Vagina (tissue), 2 donors: Measurements from ENCODE around the gene LACTBL1. TPM values are rescaled to one million over a fixed set of nuclear protein-coding genes. Genes with fewer than 3 reads are reported as not detected.

ENCODE experiments used
- DNase-seq, 2 donors: peaks; one replicate each; pipeline ENCODE4 v3.0.0-alpha.2; 2017; ENCODE audit errors: extremely low spot score in 2 of 2
- H3K27ac ChIP-seq: fragments of 200-600 bp; sonication (generic); one replicate; pipeline ENCODE4 v1.5.1; 2019
- H3K27me3 ChIP-seq: fragments of 200-600 bp; sonication (generic); one replicate; pipeline ENCODE4 v1.5.1; 2019
- H3K36me3 ChIP-seq, 2 donors: fragments of 200-600 bp; sonication (generic); one replicate each; pipeline ENCODE4 v1.5.1; 2017 to 2019
- H3K4me1 ChIP-seq: fragments of 200-600 bp; sonication (generic); one replicate; pipeline ENCODE4 v1.5.1; 2019
- H3K4me3 ChIP-seq, 2 donors: fragments of 200-600 bp; sonication (generic); 1 replicate in 1 of 2; 2 replicates in 1 of 2; pipeline ENCODE4 v1.5.1; 2016 to 2019
- H3K9me3 ChIP-seq: fragments of 200-600 bp; sonication (generic); one replicate; pipeline ENCODE4 v1.5.1; 2019
- CTCF ChIP-seq, 3 experiments: fragments of 450-650 bp in 2 of 3; fragments of 200-600 bp in 1 of 3; sonication (generic) in 1 of 3; IDR thresholded peaks; one replicate each; pipeline ENCODE4 v1.5.1; 2017 to 2019; ENCODE audit warnings: antibody characterized with exemption in 3 of 3, mild to moderate bottlenecking in 2 of 3, moderate library complexity in 2 of 3
- POLR2A ChIP-seq, 2 donors: fragments of 450-650 bp; IDR thresholded peaks; one replicate each; pipeline ENCODE4 v1.6.1; 2017; ENCODE audit warnings: antibody characterized with exemption in 2 of 2, mild to moderate bottlenecking in 2 of 2, moderate library complexity in 2 of 2
- POLR2AphosphoS5 ChIP-seq, 2 donors: sonication (generic); formaldehyde crosslinking; IDR thresholded peaks; one replicate each; pipeline ENCODE4 v1.9.0; 2017; ENCODE audit warnings: antibody characterized with exemption in 2 of 2, mild to moderate bottlenecking in 2 of 2, low read depth in 1 of 2; ENCODE audit not compliant: insufficient read depth in 1 of 2
- intact Hi-C: fragments of 100-400 bp; cut with DNase I; formaldehyde crosslinking; loops from one replicate; pipeline ENCODE4 v1.15.1; 2023
- total RNA-seq: library from RNA; depleted of rRNA; stranded (reverse); fragments of >200 nt; gene quantifications from one replicate; pipeline ENCODE4 v1.2.3, GENCODE V29; 2016

The LACTBL1 gene
- total RNA-seq, 1 donor from 2014 or later: not detected

GRCh38 chr1:22915816-22916470, 56.7 kb downstream of the LACTBL1 start:
- H3K27ac ChIP-seq: no peak overlapping the region
- DNase-seq: no peak
- H3K27me3 ChIP-seq: no peaks in the 10 kb centered on the region
- TF ChIP-seq POLR2A (IDR thresholded peaks at IDR 0.05): no peak
- intact Hi-C loops: no loop called here
- H3K4me3 ChIP-seq: no peak overlapping the region
- H3K9me3 ChIP-seq: no peaks in the 10 kb centered on the region
- H3K4me1 ChIP-seq: no peaks in the 10 kb centered on the region
- H3K36me3 ChIP-seq: no peaks in the 10 kb centered on the region

GRCh38 chr1:22915231-22915630, 57.4 kb downstream of the LACTBL1 start:
- H3K27me3 ChIP-seq: no peaks in the 10 kb centered on the region
- H3K36me3 ChIP-seq: no peaks in the 10 kb centered on the region
- DNase-seq: no peak
- no peak overlapping the region for H3K27ac ChIP-seq
- no peak for TF ChIP-seq POLR2AphosphoS5 (IDR thresholded peaks at IDR 0.05; ENCODE audit: insufficient read depth in 1 of 2, low read depth in 1 of 2)
- TF ChIP-seq POLR2A (IDR thresholded peaks at IDR 0.05): no peak
- TF ChIP-seq CTCF (IDR thresholded peaks at IDR 0.05): no peak
- intact Hi-C loops: no loop called here
- H3K4me1 ChIP-seq: no peaks in the 10 kb centered on the region
- no peaks in the 10 kb centered on the region for H3K9me3 ChIP-seq
- no peak overlapping the region for H3K4me3 ChIP-seq

- no peaks in the 10 kb centered on the region for H3K27me3 ChIP-seq
- H3K36me3 ChIP-seq: no peaks in the 10 kb centered on the region
- intact Hi-C loops: no loop called here
- H3K4me3 ChIP-seq: no peak overlapping the region
- H3K27ac ChIP-seq: no peak overlapping the region
- no peak for DNase-seq
- no peaks in the 10 kb centered on the region for H3K4me1 ChIP-seq
- H3K9me3 ChIP-seq: no peaks in the 10 kb centered on the region
- TF ChIP-seq POLR2AphosphoS5 (IDR thresholded peaks at IDR 0.05; ENCODE audit: insufficient read depth in 1 of 2, low read depth in 1 of 2) (no peak), CTCF (IDR thresholded peaks at IDR 0.05) (no peak), POLR2A (IDR thresholded peaks at IDR 0.05) (no peak)
Measured at GRCh38 chr1:22914633-22915217, 57.9 kb downstream of the LACTBL1 start.

- no peaks in the 10 kb centered on the region for H3K36me3 ChIP-seq
- H3K9me3 ChIP-seq: no peaks in the 10 kb centered on the region
- intact Hi-C loops: no loop called here
Measured at GRCh38 chr1:22914156-22914555, 58.5 kb downstream of the LACTBL1 start.

GRCh38 chr1:22913421-22914141, 59.1 kb downstream of the LACTBL1 start:
- Histone ChIP-seq H3K27me3 (no peaks in the 10 kb centered on the region), H3K4me1 (no peaks in the 10 kb centered on the region), H3K27ac (no peak overlapping the region), H3K4me3 (no peak overlapping the region), H3K9me3 (no peaks in the 10 kb centered on the region), H3K36me3 (no peaks in the 10 kb centered on the region)
- intact Hi-C loops: no loop called here
- TF ChIP-seq POLR2AphosphoS5 (IDR thresholded peaks at IDR 0.05; ENCODE audit: insufficient read depth in 1 of 2, low read depth in 1 of 2) (no peak), POLR2A (IDR thresholded peaks at IDR 0.05) (no peak), CTCF (IDR thresholded peaks at IDR 0.05) (no peak)
- no peak for DNase-seq

More at GRCh38 chr1:22914156-22914555, 58.5 kb downstream of the LACTBL1 start:
- TF ChIP-seq CTCF (IDR thresholded peaks at IDR 0.05) (no peak), POLR2A (IDR thresholded peaks at IDR 0.05) (no peak), POLR2AphosphoS5 (IDR thresholded peaks at IDR 0.05; ENCODE audit: insufficient read depth in 1 of 2, low read depth in 1 of 2) (no peak)
- H3K27me3 ChIP-seq: no peaks in the 10 kb centered on the region
- H3K4me3 ChIP-seq: no peak overlapping the region
- no peaks in the 10 kb centered on the region for H3K4me1 ChIP-seq
- no peak for DNase-seq
- no peak overlapping the region for H3K27ac ChIP-seq
